IPS-20b (cell line): ENCODE data around the gene ZNF264.
A peak's percentile ranks its signal among the peaks of the same experiment; 100 is the strongest.

Experiments
- H3K27ac ChIP-seq: one replicate; pipeline ENCODE4 v1.5.1; 2013; ENCODE audit warnings: low read length
- H3K27me3 ChIP-seq: 2 replicates; pipeline ENCODE4 v1.6.1; 2013; ENCODE audit warnings: mild to moderate bottlenecking, low read length, inconsistent platforms; ENCODE audit not compliant: insufficient read depth
- H3K36me3 ChIP-seq: 2 replicates; pipeline ENCODE4 v1.6.1; 2013; ENCODE audit warnings: low read depth, mild to moderate bottlenecking, inconsistent platforms, low read length, moderate library complexity; ENCODE audit not compliant: insufficient read depth
- H3K4me1 ChIP-seq: 2 replicates; pipeline ENCODE4 v1.6.1; 2013; ENCODE audit warnings: mild to moderate bottlenecking, control low read depth, inconsistent platforms, low read length, moderate library complexity; ENCODE audit not compliant: insufficient read depth
- H3K4me3 ChIP-seq: 2 replicates; pipeline ENCODE4 v1.5.1; 2013; ENCODE audit warnings: mild to moderate bottlenecking, low read length, inconsistent platforms
- H3K9ac ChIP-seq: 2 replicates; pipeline ENCODE4 v1.6.1; 2013; ENCODE audit warnings: low read depth, mild to moderate bottlenecking, inconsistent platforms, low read length, moderate library complexity
- H3K9me3 ChIP-seq: 2 replicates; pipeline ENCODE4 v1.6.1; 2013; ENCODE audit warnings: mild to moderate bottlenecking, low read depth, low read length, inconsistent platforms; ENCODE audit not compliant: insufficient read depth

The ZNF264 gene

DNA sequence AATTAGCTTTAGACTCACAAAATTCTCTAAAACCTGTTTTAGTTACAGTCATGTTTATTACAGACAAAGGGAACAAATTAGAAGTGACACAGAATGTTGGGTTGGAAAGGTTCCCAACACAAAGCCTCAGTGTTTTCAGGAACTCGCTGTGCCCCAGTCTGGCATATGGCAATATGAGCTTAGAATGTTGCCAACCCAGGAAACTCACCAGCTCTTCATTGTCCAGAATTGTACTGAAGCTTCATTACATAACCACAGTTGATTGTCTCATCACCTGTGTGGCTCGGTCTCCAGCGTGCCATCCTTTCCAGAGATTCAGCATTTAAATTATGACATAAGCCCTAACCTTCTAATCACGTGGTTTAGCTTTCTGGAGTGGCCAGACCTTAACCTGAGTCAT is 19.1 kb downstream of the ZNF264 start:
- Histone ChIP-seq H3K9ac (no peak overlapping the region), H3K36me3 (peaks cover 53% of the 10 kb centered on the region), H3K27ac (no peak overlapping the region), H3K9me3 (no peaks in the 10 kb centered on the region), H3K4me3 (no peak overlapping the region), H3K27me3 (no peaks in the 10 kb centered on the region), H3K4me1 (no peaks in the 10 kb centered on the region)

DNA sequence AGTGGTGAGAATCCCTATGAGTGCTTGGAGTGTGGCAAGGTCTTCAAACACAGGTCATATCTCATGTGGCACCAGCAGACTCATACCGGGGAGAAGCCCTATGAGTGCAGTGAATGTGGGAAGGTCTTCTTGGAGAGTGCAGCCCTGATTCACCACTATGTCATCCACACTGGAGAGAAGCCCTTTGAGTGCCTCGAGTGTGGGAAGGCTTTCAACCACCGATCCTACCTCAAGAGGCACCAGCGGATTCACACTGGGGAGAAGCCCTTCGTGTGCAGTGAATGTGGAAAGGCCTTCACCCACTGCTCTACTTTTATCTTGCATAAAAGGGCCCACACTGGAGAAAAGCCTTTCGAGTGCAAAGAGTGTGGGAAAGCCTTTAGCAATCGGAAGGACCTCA is 20.8 kb downstream of the ZNF264 start:
- Histone ChIP-seq H3K27me3 (no peaks in the 10 kb centered on the region), H3K9ac (no peak overlapping the region), H3K27ac (no peak overlapping the region), H3K4me3 (no peak overlapping the region), H3K9me3 (no peaks in the 10 kb centered on the region), H3K36me3 (peaks cover 49% of the 10 kb centered on the region), H3K4me1 (no peaks in the 10 kb centered on the region)

DNA sequence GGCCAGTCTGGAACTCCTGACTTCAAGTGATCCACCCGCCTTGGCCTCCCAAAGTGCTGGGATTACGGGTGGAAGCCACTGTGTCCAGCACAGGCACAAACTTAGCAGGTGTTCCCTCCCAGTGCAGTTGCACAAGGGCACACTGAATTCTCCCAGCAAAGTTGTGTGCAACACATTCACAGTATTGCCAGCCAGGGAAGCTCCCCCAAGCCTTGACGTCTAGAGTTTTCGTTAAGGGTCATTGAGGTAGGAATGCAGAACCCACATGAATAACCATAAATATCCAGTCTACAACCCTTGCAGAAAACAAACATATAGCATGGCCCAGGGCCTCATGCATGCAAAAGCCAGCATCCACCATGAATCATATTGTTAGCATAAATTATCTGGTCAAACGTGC is 36.2 kb downstream of the ZNF264 start:
- Histone ChIP-seq H3K9me3 (no peaks in the 10 kb centered on the region), H3K4me3 (no peak overlapping the region), H3K27ac (no peak overlapping the region), H3K9ac (no peak overlapping the region), H3K27me3 (peaks cover 13% of the 10 kb centered on the region), H3K4me1 (no peaks in the 10 kb centered on the region), H3K36me3 (no peaks in the 10 kb centered on the region)

DNA sequence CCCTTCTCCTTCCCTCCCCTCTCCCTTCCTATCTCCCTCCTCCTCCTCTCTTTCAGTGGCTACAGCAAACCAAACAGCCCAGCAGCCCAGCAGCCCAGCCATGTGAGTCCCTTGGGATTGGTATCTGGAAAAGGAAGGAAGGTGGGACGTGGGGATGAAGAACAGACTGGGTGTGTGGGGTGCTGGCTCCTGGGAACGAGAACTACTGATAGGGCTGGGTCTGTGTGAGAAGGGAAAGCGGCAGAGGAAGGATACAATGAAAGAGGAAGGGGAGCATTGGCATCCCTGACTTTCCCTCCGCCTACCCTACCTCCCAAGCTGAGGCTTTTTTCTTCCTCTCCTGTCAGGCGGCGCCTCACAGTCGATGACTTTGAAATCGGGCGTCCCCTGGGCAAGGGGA is 40.4 kb downstream of the ZNF264 start:
- Histone ChIP-seq H3K4me3 (peak overlapping the region; percentile 44; the same call in 1 of the 2 replicates), H3K27me3 (peaks cover 14% of the 10 kb centered on the region), H3K36me3 (no peaks in the 10 kb centered on the region), H3K9ac (no peak overlapping the region; the same call in 1 of the 2 replicates), H3K27ac (no peak overlapping the region), H3K9me3 (no peaks in the 10 kb centered on the region), H3K4me1 (no peaks in the 10 kb centered on the region)

DNA sequence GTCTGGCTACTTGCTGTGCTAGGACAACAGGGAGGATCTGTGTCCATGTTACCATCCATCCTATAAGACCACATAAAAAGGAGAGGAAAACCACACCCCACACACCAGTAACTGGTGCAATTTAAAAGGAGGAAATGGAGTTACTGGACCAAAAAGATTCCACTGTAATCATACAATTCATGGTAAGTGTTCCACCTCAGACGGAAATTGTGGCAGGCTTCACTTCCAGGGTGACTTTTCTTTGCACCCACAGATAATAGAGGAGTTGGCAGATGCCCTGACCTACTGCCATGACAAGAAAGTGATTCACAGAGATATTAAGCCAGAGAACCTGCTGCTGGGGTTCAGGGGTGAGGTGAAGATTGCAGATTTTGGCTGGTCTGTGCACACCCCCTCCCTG is 41.9 kb downstream of the ZNF264 start:
- peaks cover 14% of the 10 kb centered on the region for H3K27me3 ChIP-seq
- H3K9me3 ChIP-seq, result no peaks in the 10 kb centered on the region
- no peak overlapping the region for H3K4me3 ChIP-seq
- no peaks in the 10 kb centered on the region for H3K36me3 ChIP-seq
- H3K27ac ChIP-seq, result no peak overlapping the region
- no peaks in the 10 kb centered on the region for H3K4me1 ChIP-seq
- H3K9ac ChIP-seq, result no peak overlapping the region

DNA sequence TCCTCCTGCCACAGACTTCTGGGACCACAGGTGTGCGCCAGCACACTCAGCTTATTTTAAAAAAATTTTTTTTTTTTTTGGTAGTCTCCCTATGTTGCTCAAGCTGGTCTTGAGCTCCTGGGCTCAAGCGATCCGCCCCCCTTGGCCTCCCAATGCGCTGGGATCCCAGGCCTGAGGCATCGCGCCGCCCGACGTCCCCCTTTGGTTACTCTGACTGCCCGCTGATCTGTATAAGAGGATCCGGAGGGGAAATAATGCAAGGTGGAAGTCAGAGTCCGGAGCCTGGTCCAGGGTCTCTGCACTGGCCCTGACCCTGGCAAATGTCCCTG is 48.6 kb downstream of the ZNF264 start:
- Histone ChIP-seq H3K27ac (peak overlapping the region; percentile 75), H3K4me3 (peak overlapping the region; percentile 100), H3K4me1 (peaks cover 7% of the 10 kb centered on the region; the same call in 1 of the 2 replicates), H3K9ac (peak overlapping the region; percentile 98), H3K36me3 (peaks cover 16% of the 10 kb centered on the region), H3K9me3 (no peaks in the 10 kb centered on the region), H3K27me3 (no peaks in the 10 kb centered on the region)

DNA sequence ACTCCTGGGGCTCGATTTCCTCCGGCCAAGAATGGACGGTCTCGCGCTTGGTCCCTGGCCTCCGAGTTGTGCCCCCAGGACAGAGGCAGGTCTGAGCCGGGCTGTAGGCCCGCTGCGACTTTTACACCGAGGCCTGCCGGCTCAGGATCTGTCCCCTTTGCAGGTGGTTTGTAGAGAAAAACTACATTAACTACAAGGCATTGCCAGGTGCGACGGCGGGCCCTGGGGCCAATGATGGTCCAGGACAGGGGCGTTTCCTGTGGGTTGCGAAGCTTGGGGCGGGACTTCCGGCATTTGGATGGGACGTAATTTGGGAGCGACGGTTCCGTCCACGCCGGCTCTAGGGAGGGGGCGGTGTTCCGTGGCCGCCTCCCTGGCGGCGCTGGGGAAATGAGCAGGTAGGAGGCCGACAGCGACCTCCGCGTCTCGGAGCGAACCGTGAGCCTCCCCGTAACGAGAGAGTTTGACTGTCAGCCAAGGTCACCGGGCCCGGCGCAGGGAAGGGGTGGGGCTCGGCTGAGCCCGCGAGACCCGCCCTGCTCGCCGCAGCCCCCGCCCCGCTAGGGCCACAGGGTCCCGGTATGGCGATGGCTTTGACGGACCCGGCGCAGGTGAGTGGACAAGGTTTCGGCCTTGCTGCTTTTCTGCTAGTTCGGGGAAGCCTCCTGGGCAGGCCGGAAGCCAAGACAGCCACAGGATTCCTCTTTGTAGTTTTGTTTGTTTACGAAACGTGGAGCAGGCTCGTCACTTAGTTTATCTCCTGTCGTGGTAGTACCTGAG is 49.2 kb downstream of the ZNF264 start, which contains the start of gene ZNF805:
ZNF805 (plus strand) TSS at position 322 of the 780 bp plus-strand sequence; CDS start at position 582, 260 bp downstream.
- H3K4me3 ChIP-seq, result peak within 1 kb of the TSS; percentile 100
- peaks cover 7% of the 10 kb centered on the region; the same call in 1 of the 2 replicates for H3K4me1 ChIP-seq
- peak within 1 kb of the TSS; percentile 98 for H3K9ac ChIP-seq
- peak within 1 kb of the TSS; percentile 75 for H3K27ac ChIP-seq
- no peaks in the 10 kb centered on the region for H3K27me3 ChIP-seq
- H3K36me3 ChIP-seq, result peaks cover 19% of the 10 kb centered on the region
- H3K9me3 ChIP-seq, result no peaks in the 10 kb centered on the region

DNA sequence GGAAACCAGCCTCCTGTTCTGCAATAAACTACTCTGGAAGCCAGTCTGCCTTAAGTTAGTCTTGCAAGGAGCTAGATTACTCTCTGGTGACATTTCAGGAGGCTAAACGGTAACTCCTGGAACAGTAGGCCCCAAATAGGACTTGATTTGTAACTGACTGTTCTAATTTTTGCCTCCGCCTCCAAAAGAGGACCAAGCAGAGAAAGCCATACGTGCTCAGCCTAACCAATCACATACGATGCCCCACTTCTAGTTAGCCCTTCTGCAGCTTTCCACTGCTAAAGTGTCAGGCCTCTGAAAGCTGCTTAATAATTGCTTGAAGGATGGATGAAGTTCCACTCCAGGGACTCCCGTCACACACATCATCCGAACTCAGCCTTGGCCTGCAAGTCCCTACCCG is 49.9 kb downstream of the ZNF264 start:
- Histone ChIP-seq H3K36me3 (peaks cover 25% of the 10 kb centered on the region), H3K27me3 (no peaks in the 10 kb centered on the region), H3K27ac (peak overlapping the region; percentile 40), H3K4me3 (peak overlapping the region; percentile 100), H3K9me3 (no peaks in the 10 kb centered on the region), H3K4me1 (peaks cover 7% of the 10 kb centered on the region; the same call in 1 of the 2 replicates), H3K9ac (peak overlapping the region; percentile 98)

DNA sequence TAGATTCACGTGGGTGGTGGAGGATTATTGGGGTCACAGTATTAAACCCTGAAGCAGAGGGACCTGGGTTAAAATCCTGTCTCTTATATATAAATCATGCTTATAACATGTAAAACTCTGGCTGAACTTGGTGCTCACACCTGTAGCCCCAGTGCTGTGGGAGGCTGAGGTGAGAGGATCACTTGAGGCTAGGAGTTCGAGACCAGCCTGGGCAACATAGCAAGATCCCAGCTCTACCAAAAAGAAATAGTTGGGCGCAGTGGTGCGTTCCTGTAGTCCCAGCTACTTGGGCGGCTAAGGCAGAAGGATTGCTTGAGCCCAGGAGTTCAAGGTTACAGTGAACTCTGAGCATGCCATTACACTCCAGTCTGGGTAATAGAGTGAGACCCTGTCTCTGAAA is 51.5 kb downstream of the ZNF264 start:
- Histone ChIP-seq H3K27me3 (no peaks in the 10 kb centered on the region), H3K9ac (no peak overlapping the region), H3K4me1 (peaks cover 7% of the 10 kb centered on the region; the same call in 1 of the 2 replicates), H3K9me3 (no peaks in the 10 kb centered on the region), H3K27ac (no peak overlapping the region), H3K36me3 (peaks cover 36% of the 10 kb centered on the region), H3K4me3 (no peak overlapping the region)

DNA sequence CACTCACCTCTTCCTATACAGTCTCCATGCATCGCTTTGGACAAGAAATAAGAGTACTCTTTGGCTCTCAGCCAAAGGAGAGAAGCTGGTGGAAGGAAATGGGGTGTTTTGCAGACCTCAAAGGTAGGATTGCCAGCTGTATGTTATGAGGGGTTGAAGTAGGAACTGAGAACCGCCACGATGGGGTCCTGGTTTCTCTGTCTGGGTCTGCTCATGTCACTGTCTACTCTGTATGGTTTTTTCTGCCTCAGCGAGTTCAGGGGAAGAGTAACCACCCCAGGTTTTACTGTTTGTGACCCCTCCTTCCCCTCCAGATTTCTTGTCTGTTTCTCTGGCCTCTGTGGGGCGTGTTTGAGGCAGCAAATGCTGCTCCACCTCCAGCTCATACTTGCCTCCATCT is 53.2 kb downstream of the ZNF264 start:
- H3K36me3 ChIP-seq, result peaks cover 48% of the 10 kb centered on the region
- H3K9ac ChIP-seq, result no peak overlapping the region
- H3K9me3 ChIP-seq, result no peaks in the 10 kb centered on the region
- no peak overlapping the region for H3K4me3 ChIP-seq
- H3K27me3 ChIP-seq, result no peaks in the 10 kb centered on the region
- H3K4me1 ChIP-seq, result peaks cover 7% of the 10 kb centered on the region; the same call in 1 of the 2 replicates
- H3K27ac ChIP-seq, result no peak overlapping the region

DNA sequence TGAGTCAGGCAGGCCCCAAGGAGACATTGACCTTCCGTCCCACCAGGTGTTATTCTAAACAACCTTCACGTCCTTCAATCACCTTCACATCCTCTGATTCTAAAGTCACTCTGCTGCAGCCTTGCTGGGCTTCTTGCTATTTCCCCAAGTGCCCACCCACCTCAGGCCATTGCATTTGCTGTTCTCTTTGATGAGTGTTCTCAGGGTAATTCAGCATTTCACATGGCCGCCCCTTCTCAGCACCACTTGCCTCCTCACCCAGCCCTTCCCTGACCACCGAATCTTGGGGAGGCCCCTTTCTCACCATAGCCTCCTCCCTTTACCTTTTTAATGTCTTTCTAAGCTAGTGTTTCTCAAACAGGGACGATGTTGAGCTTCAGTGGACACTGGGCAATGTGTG is 53.8 kb downstream of the ZNF264 start:
- H3K4me3 ChIP-seq, result no peak overlapping the region
- peaks cover 49% of the 10 kb centered on the region for H3K36me3 ChIP-seq
- peaks cover 7% of the 10 kb centered on the region; the same call in 1 of the 2 replicates for H3K4me1 ChIP-seq
- no peaks in the 10 kb centered on the region for H3K9me3 ChIP-seq
- H3K9ac ChIP-seq, result no peak overlapping the region
- H3K27me3 ChIP-seq, result no peaks in the 10 kb centered on the region
- no peak overlapping the region for H3K27ac ChIP-seq

DNA sequence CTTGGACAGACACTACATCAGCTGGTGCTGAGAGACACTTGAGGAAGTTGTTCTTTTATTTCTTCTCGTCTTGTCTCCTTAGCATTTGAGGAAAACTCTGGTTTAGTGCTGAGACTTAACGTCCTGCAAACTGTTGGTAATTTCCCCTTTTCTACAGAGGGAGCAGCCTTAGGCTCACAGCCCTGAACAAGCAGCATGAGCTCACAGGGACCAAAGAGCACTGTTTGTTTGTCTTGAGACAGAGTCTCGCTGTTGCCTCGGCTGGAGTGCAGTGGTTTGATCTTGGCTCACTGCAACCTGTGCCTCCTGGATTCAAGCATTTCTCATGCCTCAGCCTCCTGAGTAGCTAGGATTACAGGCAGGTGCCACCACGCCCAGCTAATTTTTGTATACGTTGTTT is 54.7 kb downstream of the ZNF264 start:
- Histone ChIP-seq H3K36me3 (peaks cover 55% of the 10 kb centered on the region), H3K27me3 (no peaks in the 10 kb centered on the region), H3K9ac (no peak overlapping the region), H3K9me3 (no peaks in the 10 kb centered on the region), H3K27ac (no peak overlapping the region), H3K4me3 (no peak overlapping the region), H3K4me1 (peaks cover 7% of the 10 kb centered on the region; the same call in 1 of the 2 replicates)
